HG03432 (cell line): ENCODE measurements around the gene HIVEP3.

ENCODE experiments used
- ATAC-seq: cut with Tn5 transposase; IDR thresholded peaks from one replicate; pipeline ENCODE4 v1.9.1; 2021; ENCODE audit warnings: mild to moderate bottlenecking, moderate library complexity; ENCODE audit not compliant: unreplicated experiment

HIVEP3 gene

GRCh38 chr1:41495210-41495948, 423.3 kb downstream of the HIVEP3 start:
- ATAC-seq, result no peak

GRCh38 chr1:41494351-41495209, 424.1 kb downstream of the HIVEP3 start:
- no peak for ATAC-seq

- no peak for ATAC-seq
Measured at GRCh38 chr1:41493626-41494350, 424.9 kb downstream of the HIVEP3 start.

GRCh38 chr1:41493117-41493536, 425.6 kb downstream of the HIVEP3 start:
- ATAC-seq, result no peak

GRCh38 chr1:41492341-41492848, 426.3 kb downstream of the HIVEP3 start:
- no peak for ATAC-seq

GRCh38 chr1:41490911-41491310, 427.8 kb downstream of the HIVEP3 start:
- ATAC-seq, result no peak

GRCh38 chr1:41489561-41489960, 429.2 kb downstream of the HIVEP3 start:
- no peak for ATAC-seq

- no peak for ATAC-seq
Measured at GRCh38 chr1:41488040-41488951, 430.4 kb downstream of the HIVEP3 start.

- ATAC-seq, result peak; percentile 48
Measured at GRCh38 chr1:41487126-41488039, 431.3 kb downstream of the HIVEP3 start.

GRCh38 chr1:41486371-41487125, 432.2 kb downstream of the HIVEP3 start:
- no peak for ATAC-seq

GRCh38 chr1:41486053-41486370, 432.7 kb downstream of the HIVEP3 start:
- ATAC-seq, result no peak

GRCh38 chr1:41485605-41486004, 433.1 kb downstream of the HIVEP3 start:
- no peak for ATAC-seq

- ATAC-seq, result no peak
Measured at GRCh38 chr1:41484402-41485241, 434.1 kb downstream of the HIVEP3 start, which contains the start of gene EDN2. EDN2 (minus strand) TSS chr1:41484683; CDS start chr1:41484601, 82 bp downstream.

GRCh38 chr1:41483960-41484401, 434.7 kb downstream of the HIVEP3 start:
- no peak for ATAC-seq

- ATAC-seq, result no peak
Measured at GRCh38 chr1:41483001-41483850, 435.5 kb downstream of the HIVEP3 start.

- no peak for ATAC-seq
Measured at GRCh38 chr1:41482001-41482765, 436.5 kb downstream of the HIVEP3 start.
